Mesendoderm (in vitro differentiated cells): ENCODE measurements around the gene MAD1L1.

Experiments used
- DNase-seq: peaks from one replicate; pipeline ENCODE4 v3.0.0; 2013
- H2AK5ac ChIP-seq: 2 replicates; pipeline ENCODE4 v1.6.1; 2013; ENCODE audit warnings: low read length, inconsistent platforms
- H2BK120ac ChIP-seq: 2 replicates; pipeline ENCODE4 v1.6.1; 2013; ENCODE audit warnings: low read depth, mild to moderate bottlenecking, low read length, moderate library complexity, mixed read lengths
- H2BK15ac ChIP-seq: replicated peaks from 2 replicates; pipeline ENCODE4 v1.6.1; 2013; ENCODE audit warnings: low read depth, mild to moderate bottlenecking, moderate library complexity
- H2BK5ac ChIP-seq: 2 replicates; pipeline ENCODE4 v1.6.1; 2013; ENCODE audit warnings: low read length, inconsistent platforms
- H3K18ac ChIP-seq: 2 replicates; pipeline ENCODE4 v1.6.1; 2013; ENCODE audit warnings: mild to moderate bottlenecking, low read length, mixed read lengths
- H3K23ac ChIP-seq: one replicate; pipeline ENCODE4 v1.6.1; 2013; ENCODE audit warnings: low read length
- H3K27ac ChIP-seq: 2 replicates; pipeline ENCODE4 v1.5.1; 2013; ENCODE audit warnings: low read depth, mild to moderate bottlenecking, inconsistent platforms, low read length, moderate library complexity
- H3K27me3 ChIP-seq: 2 replicates; pipeline ENCODE4 v1.6.1; 2013; ENCODE audit warnings: low read length, control low read depth, mild to moderate bottlenecking, inconsistent platforms; ENCODE audit not compliant: insufficient read depth, poor library complexity
- H3K36me3 ChIP-seq: 2 replicates; pipeline ENCODE4 v1.6.1; 2013; ENCODE audit warnings: low read length, inconsistent platforms; ENCODE audit not compliant: control insufficient read depth, insufficient read depth
- H3K4ac ChIP-seq: one replicate; pipeline ENCODE4 v1.6.1; 2013; ENCODE audit warnings: low read depth, mild to moderate bottlenecking, low read length, moderate library complexity
- H3K4me1 ChIP-seq: 2 replicates; pipeline ENCODE4 v1.6.1; 2013; ENCODE audit warnings: low read depth, low read length, inconsistent platforms; ENCODE audit not compliant: control insufficient read depth
- H3K4me2 ChIP-seq: 2 replicates; pipeline ENCODE4 v1.6.1; 2013; ENCODE audit warnings: low read length
- H3K4me3 ChIP-seq: 2 replicates; pipeline ENCODE4 v1.5.1; 2013; ENCODE audit warnings: mild to moderate bottlenecking, low read length
- H3K56ac ChIP-seq: one replicate; pipeline ENCODE4 v1.6.1; 2013; ENCODE audit warnings: low read length
- H3K79me1 ChIP-seq: 2 replicates; pipeline ENCODE4 v1.6.1; 2013; ENCODE audit warnings: low read length, inconsistent platforms
- H3K79me2 ChIP-seq: 2 replicates; pipeline ENCODE4 v1.6.1; 2013; ENCODE audit warnings: mild to moderate bottlenecking, low read length; ENCODE audit not compliant: control insufficient read depth, insufficient read depth
- H3K9ac ChIP-seq: 2 replicates; pipeline ENCODE4 v1.6.1; 2013; ENCODE audit warnings: low read length, inconsistent platforms
- H4K5ac ChIP-seq: one replicate; pipeline ENCODE4 v1.6.1; 2013; ENCODE audit warnings: low read length
- H4K8ac ChIP-seq: one replicate; pipeline ENCODE4 v1.6.1; 2013; ENCODE audit warnings: low read depth, mild to moderate bottlenecking, control low read depth, low read length, moderate library complexity
- WGBS: extraction: QIAGEN DNeasy Blood & Tissue Kit; methylation state at CpG from one replicate; pipeline ENCODE4 v1.1.7; 2013; ENCODE audit warnings: low lambda C conversion rate, missing lambda C conversion rate; ENCODE audit not compliant: insufficient coverage; ENCODE audit errors: extremely low coverage; 5-methylcytosine and 5-hydroxymethylcytosine counted together

MAD1L1 gene

DNA sequence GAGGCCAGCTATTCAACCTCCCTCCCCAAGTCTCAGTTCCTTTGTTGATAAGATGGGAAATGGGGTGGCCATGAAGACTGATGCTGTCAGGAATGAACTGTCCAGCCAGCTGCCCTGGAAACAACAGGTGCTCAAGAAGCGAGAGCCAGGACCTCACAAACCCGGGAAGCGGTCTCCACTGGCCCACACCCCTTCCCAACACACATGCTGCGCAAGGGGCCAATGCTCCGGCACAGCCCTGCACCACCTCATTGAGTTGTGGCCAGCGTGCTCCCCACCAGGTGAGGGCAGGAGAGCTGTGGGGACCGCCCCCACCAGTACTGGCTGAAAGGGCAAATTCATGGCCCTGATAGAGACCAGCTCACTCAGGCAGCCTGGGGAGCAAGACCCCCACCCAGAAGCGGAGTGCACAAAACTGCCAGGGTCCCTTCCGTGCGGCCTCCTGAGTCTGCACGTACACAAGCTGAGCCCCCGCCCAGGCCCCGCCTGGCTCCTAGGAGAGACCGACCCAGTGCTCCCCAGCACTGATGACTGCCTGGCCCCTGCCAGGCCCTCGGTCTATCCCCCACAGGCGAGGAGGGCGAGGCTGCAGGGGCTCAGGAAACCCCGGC, 216.6 kb downstream of the MAD1L1 start:
- Histone ChIP-seq H3K4me1 (no peaks in the 10 kb centered on the region), H3K79me2 (no peaks in the 10 kb centered on the region), H2BK5ac (no peak overlapping the region), H3K56ac (no peak overlapping the region), H3K4me2 (no peak overlapping the region), H3K27ac (no peak overlapping the region), H2BK15ac (no peak overlapping the region), H3K36me3 (no peaks in the 10 kb centered on the region), H3K4ac (no peak overlapping the region), H3K9ac (no peak overlapping the region), H3K4me3 (no peak overlapping the region), H4K5ac (no peak overlapping the region), H3K27me3 (no peaks in the 10 kb centered on the region), H3K23ac (no peak overlapping the region), H2BK120ac (no peak overlapping the region), H4K8ac (no peak overlapping the region), H3K79me1 (no peaks in the 10 kb centered on the region), H2AK5ac (no peak overlapping the region), H3K18ac (no peak overlapping the region)
- DNase-seq: no peak
- no CpG with 5 or more reads among the region's 18 CpGs for WGBS

DNA sequence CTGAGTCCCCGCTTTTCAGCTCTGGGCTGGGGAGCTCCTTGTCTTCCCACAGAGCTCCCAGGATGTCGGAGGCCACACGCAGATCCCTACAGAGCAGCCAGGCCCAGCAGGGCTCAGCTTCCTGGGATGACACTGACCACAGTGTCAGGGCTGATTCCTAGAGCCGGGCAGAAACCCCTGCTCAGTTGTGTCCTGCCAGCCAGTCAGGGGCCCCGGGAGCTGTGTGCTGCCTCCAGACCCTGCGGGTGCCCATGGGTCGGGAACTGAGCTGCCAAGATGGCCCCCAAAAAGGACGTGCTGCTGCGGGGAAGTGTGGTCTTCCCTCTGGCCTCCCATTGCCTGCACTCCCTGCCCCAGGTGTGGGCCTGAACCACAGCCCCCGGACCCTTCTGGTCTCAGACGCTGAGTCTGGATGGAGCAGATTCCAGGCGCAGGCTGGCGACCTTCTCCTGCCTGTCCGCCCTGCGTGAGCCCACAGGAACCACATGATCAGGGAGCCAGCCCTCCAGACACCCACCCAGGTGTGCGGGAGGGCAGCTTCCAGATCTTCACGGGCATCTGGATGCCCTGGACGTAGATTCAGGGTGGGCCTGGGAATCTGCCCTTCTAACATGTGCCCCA, 217.4 kb downstream of the MAD1L1 start:
- Histone ChIP-seq H3K79me2 (no peaks in the 10 kb centered on the region), H4K8ac (no peak overlapping the region), H3K4me2 (no peak overlapping the region), H3K36me3 (no peaks in the 10 kb centered on the region), H3K56ac (no peak overlapping the region), H3K27ac (no peak overlapping the region), H3K4ac (no peak overlapping the region), H3K4me3 (no peak overlapping the region), H3K27me3 (no peaks in the 10 kb centered on the region), H4K5ac (no peak overlapping the region), H3K4me1 (no peaks in the 10 kb centered on the region), H3K9ac (no peak overlapping the region), H2AK5ac (no peak overlapping the region), H3K79me1 (no peaks in the 10 kb centered on the region), H2BK5ac (no peak overlapping the region), H3K23ac (no peak overlapping the region), H2BK15ac (no peak overlapping the region), H2BK120ac (no peak overlapping the region), H3K18ac (no peak overlapping the region)
- no peak for DNase-seq
- no CpG with 5 or more reads among the region's 18 CpGs for WGBS

DNA sequence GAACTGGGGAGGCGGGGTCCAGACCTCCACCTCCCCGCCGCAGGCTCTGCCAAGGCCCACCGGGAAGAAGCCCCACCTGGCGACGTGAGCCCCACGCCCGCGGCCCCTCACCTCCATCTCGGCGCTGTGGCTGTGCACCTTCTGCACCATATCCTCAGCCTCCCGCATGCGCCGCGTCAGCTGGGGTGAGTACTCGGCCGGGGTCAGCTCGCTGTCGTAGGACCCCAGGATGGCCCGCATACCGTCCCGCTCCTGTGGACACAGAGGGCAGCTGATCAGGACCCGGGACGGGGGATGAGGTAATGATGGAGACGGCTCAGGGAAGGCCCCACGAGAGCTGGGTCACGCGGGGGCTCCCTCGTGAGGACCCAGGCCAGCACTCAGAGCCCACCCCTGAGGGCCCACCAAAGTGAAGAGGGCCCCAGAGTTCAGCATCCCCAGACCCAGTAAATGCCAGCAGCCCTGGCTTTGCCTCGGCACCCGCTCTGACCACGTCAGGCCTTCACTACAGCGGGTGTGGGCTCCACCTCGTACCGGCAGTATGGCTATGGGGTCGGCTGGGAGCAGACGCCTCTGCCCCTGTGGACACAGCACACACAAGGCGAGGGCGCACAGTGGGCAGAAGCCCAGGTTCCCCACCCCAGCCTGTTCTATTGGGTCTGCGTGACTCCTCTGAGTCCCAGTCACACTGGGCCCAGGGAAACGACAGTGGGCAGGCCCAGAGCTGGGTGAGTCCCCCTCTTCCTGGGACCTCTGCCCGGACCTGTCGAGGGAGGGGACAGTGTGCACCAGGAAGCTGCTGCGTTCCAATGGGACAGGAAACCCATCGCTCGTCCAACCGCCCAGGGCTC, 218.1 kb downstream of the MAD1L1 start:
- H3K4ac ChIP-seq: no peak overlapping the region
- no CpG with 5 or more reads among the region's 47 CpGs for WGBS
- no peak overlapping the region for H3K4me2 ChIP-seq

DNA sequence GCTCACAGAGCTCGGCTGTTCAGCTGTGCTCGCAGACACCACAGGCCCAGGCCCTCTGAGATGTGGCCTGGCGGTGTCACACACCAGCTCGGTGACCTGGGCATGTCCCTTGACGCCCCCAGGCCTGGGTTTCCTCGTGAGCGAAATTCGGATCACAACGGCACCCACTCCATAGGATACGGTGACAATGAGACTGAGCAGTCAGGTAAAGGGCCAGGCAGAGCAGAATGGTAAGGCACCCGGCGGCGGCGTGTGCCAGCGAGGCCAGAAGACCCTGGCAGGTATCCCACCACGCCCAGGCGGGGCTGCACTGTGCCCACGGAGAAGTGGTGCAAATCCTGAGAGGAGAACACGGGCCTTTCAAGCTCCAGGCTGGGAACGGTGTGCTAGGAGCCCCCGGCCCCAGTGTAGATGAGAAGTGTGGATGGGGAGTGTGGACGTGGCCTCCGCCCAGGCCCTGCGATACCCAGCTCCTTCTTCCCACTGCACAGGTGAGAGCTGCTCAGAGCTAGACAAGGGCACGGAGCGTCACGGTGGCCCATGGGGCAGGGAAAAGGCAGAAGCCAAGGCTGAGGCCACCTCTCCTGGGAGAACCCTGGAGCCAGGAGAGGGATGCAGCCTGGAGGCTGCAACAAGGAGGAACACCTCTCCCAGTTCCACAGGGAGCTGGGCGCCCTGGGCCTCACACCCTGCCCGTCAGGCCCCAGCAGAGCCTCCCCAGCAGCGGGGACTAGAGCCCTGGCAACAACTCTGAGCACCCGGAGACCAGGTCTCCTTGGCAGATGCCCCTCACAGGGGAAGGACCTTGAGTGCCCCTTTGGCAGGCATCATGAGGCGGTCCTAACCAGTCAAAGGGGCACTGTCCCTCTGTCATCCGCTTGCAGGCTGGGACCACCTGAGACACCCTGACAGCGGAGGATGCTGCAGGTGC, 219.1 kb downstream of the MAD1L1 start:
- Histone ChIP-seq H2AK5ac (no peak overlapping the region), H4K8ac (no peak overlapping the region), H3K9ac (no peak overlapping the region), H3K23ac (no peak overlapping the region), H3K4me3 (no peak overlapping the region), H2BK5ac (no peak overlapping the region), H3K79me2 (no peaks in the 10 kb centered on the region), H3K27ac (no peak overlapping the region), H3K56ac (no peak overlapping the region), H3K4me1 (no peaks in the 10 kb centered on the region), H3K4me2 (no peak overlapping the region), H3K18ac (no peak overlapping the region), H3K4ac (no peak overlapping the region), H2BK15ac (no peak overlapping the region), H3K27me3 (no peaks in the 10 kb centered on the region), H4K5ac (no peak overlapping the region), H3K79me1 (no peaks in the 10 kb centered on the region), H2BK120ac (no peak overlapping the region), H3K36me3 (no peaks in the 10 kb centered on the region)
- no peak for DNase-seq
- no CpG with 5 or more reads among the region's 34 CpGs for WGBS

More for the DNA sequence above, 218.1 kb downstream of the MAD1L1 start:
- Histone ChIP-seq H2BK120ac (no peak overlapping the region), H2AK5ac (no peak overlapping the region), H2BK15ac (no peak overlapping the region), H3K36me3 (no peaks in the 10 kb centered on the region), H3K79me2 (no peaks in the 10 kb centered on the region), H3K56ac (no peak overlapping the region), H3K4me3 (no peak overlapping the region), H3K23ac (no peak overlapping the region), H4K8ac (no peak overlapping the region), H2BK5ac (no peak overlapping the region), H3K4me1 (no peaks in the 10 kb centered on the region), H3K9ac (no peak overlapping the region), H3K18ac (no peak overlapping the region), H4K5ac (no peak overlapping the region), H3K27me3 (no peaks in the 10 kb centered on the region), H3K27ac (no peak overlapping the region), H3K79me1 (no peaks in the 10 kb centered on the region)
- DNase-seq: no peak

DNA sequence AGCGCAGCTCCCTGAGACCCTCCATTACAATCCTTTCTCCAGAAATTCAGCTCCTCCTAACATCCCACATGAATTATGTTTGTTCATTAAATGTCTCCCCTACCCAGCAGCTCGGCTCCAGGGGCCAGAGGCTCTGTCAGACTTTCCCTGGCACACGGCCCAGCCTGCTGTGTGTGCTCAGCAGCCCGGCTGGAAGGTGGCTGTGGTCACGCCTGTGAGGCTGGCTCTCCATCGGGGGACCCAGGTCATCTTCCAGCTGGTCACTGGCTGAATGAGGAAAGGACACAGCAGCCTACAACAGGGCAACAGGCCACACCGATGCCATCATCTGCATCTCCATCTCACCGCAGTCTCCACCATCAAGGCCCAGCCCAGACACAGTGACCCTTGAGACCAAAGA, 219.8 kb downstream of the MAD1L1 start:
- H3K23ac ChIP-seq: no peak overlapping the region
- no peaks in the 10 kb centered on the region for H3K27me3 ChIP-seq
- H3K4me1 ChIP-seq: no peaks in the 10 kb centered on the region
- H2AK5ac ChIP-seq: no peak overlapping the region
- no peak overlapping the region for H3K18ac ChIP-seq
- H2BK120ac ChIP-seq: no peak overlapping the region
- no peak overlapping the region for H3K4me3 ChIP-seq
- H2BK5ac ChIP-seq: no peak overlapping the region
- H3K79me1 ChIP-seq: no peaks in the 10 kb centered on the region
- no peak overlapping the region for H2BK15ac ChIP-seq
- H3K56ac ChIP-seq: no peak overlapping the region
- no peak overlapping the region for H3K9ac ChIP-seq
- no CpG with 5 or more reads among the region's 8 CpGs for WGBS
- no peak overlapping the region for H4K5ac ChIP-seq
- H3K27ac ChIP-seq: no peak overlapping the region
- H3K36me3 ChIP-seq: no peaks in the 10 kb centered on the region
- no peak for DNase-seq
- no peak overlapping the region for H4K8ac ChIP-seq
- no peak overlapping the region for H3K4me2 ChIP-seq
- no peak overlapping the region for H3K4ac ChIP-seq
- H3K79me2 ChIP-seq: no peaks in the 10 kb centered on the region
